ENCODE data around the gene ABCA12.

Gene ABCA12

DNA sequence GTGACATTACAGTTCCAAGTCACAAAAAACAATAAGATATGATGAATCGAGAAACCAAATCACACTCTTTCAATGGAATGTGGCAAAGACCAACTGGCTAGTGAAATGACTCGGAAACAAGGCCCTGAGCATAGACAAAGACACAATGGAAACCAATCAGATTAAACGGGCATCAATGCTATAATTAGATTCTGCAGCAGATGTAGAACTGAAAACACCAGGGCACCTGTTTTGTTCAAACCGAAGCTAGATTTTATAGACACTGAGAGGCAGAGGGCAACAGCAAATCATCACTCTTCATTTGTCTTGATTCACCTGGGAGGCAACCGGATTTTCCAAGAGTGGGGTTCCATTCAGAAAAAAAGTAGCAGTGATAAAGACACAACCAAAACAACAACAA lies 236.1 kb downstream of the ABCA12 start:
- DNase-seq: no peak

DNA sequence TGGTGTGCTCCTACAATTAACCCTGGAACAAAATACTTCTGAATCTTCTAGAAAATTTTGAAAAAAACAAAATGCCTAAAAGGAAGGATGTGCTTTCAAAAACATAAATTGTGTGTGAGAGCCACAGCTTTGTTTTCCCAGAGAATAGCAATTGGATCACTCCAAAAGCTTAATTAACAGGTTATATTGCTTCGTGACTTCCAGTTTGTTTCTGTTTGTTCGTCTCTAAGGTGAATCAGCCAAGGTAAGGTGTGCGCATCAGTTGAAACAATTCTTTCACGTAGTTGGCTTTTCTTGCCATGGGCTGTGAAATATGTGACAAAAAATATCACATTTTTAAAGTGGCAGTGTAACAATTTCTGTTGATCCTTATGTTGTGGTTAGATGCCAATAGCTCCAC lies 238.7 kb downstream of the ABCA12 start:
- DNase-seq: no peak

DNA sequence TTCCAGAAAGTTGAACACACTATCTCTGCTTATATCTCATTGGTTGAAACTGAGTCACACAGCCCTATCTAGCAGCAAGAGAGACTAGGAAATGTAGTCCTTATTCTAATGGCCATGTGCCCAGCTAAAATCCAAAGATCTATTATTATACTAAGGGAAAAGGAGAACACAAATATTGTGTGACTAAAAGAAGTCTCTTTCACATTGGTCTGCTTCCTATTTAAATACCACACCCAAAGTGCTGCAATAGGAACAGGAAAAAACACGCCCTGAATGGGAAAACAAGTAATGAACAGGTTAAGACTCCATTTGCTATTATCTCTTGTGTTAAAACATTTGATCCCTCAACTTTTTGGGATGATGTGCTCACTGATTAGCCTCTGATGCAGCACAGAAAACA lies 242.2 kb downstream of the ABCA12 start:
- no peak for DNase-seq

DNA sequence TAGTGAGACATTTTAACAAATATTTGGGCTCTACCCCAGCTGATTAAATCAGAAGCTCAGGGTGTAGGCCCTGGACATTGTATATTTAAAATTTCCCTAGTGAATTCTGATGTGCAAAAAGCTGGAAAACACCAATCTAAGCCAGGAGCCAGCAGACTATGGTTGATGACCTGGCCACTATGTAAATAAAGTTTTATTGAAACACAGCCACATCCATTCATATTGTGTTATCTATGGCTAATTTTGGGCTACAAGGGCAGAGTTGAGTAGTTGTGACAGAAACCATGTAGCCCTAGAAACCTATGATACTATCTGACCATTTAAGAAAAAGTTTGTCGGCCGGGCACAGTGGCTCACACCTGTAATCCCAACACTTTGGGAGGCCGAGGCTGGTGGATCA lies 243.0 kb downstream of the ABCA12 start:
- DNase-seq: no peak

DNA sequence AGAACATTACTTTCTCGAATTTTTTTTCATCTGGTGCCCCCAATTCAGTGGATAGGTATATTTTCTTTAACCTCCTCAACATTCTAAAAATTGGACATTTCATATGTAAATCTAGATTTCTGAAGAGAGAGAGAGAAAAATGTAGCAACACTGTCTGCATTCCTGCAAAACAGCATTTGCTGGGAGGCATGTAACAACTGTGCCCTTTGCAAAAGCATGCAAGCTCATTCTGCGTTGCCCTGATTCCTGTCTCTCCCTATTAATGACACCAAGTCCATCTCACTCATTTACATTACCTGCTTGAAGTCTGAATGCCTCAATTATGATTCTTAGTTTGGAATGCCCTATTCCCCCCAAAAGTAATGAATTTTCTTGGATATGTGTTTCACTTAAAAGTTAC lies 249.1 kb downstream of the ABCA12 start:
- no peak for DNase-seq

- DNase-seq: no peak
Observed at GRCh38 chr2:214881647-214882202, 256.7 kb downstream of the ABCA12 start.

All from DMS79 (cell line).